ENCODE data around the gene PFN1. TPM values are rescaled to one million over a fixed set of nuclear protein-coding genes. Genes with fewer than 3 reads are reported as not detected.

Gene PFN1
- total and polyA plus RNA-seq, 9 of the 15 experiments (the other 6 are each of a cell fraction or from before 2014, with no cell fraction given): 60.5 to 1,479 (median 456) TPM

DNA sequence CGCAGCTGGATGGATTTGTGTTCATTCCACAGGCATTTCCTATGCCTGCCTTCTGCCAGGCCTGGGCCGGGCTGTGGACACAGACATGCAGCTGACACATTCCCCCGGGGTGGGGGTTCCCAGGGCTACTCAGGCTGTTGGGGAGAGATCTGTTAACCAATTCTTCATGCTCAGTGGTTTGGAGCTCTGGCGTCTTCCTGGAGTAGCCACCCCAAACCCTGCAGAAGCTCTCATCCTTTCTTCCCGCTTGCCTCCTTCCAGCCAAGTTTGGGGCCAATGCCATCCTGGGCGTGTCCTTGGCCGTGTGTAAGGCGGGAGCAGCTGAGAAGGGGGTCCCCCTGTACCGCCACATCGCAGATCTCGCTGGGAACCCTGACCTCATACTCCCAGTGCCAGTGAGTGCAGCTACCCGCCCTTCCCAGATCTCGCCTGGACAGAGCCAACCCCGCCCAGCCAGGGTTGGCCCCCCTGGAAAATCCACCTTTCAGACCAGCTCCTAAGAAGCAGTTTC lies 5.2 kb upstream of the PFN1 start:
- H4K20me1 ChIP-seq (replicated peaks; ENCODE audit: control insufficient read depth, insufficient read depth, low read length): no peaks in the 10 kb centered on the region
- CTCF ChIA-PET (ENCODE audit: low intra/inter-chr PET ratio): no interaction called here
- H3K27me3 ChIP-seq (ENCODE audit: control insufficient read depth in 2 of 2, insufficient read depth in 2 of 2, low read length in 2 of 2): no peaks in the 10 kb centered on the region
- intact Hi-C loops (cut with micrococcal nuclease) (no loop called here), in situ Hi-C loops (cut with MboI) (no loop called here)
- no peaks in the 10 kb centered on the region for H3K9me3 ChIP-seq (replicated peaks; ENCODE audit: control insufficient read depth, insufficient read depth, low read depth, low read length)
- H3K9ac ChIP-seq (ENCODE audit: insufficient read depth in 1 of 2, low read depth in 2 of 2, low read length in 2 of 2): peak overlapping the region in 1 of 2 experiments; percentile 37; a peak in 1 of 4 replicates
- no peak overlapping the region for H2AFZ ChIP-seq (ENCODE audit: low read depth, low read length)
- WGBS (ENCODE audit: insufficient coverage, low coverage, missing lambda C conversion rate): 83% methylated on average over 9 of the region's 14 CpGs
- H3K4me2 ChIP-seq (ENCODE audit: insufficient read depth, low read length): no peak overlapping the region
- FAIRE-seq (no peak), ATAC-seq (no peak), DNase-seq (ENCODE audit: extremely low read depth in 1 of 4, low spot score in 3 of 4) (no peak)
- H3K79me2 ChIP-seq (ENCODE audit: control insufficient read depth, insufficient read depth, low read length): peaks cover 18% of the 10 kb centered on the region
- POLR2A ChIA-PET: interaction anchor here (0.6 to 1.8 kb wide), 5 partner anchors 10 to 221 kb away, joined by 3 to 7 read pairs (median 3); partner anchors contain the start of genes RNF167 and SLC25A11
- H3K9me1 ChIP-seq (ENCODE audit: control insufficient read depth, insufficient read depth, low read length): no peaks in the 10 kb centered on the region
- H3K4me3 ChIP-seq: no peak overlapping the region
- no TSS peak for BruUV-seq (replicated peaks)
- H3K36me3 ChIP-seq (ENCODE audit: control insufficient read depth, insufficient read depth, low read length): no peaks in the 10 kb centered on the region
- H3K4me1 ChIP-seq (replicated peaks in 1 of 2; ENCODE audit: control insufficient read depth in 2 of 2, insufficient read depth in 2 of 2, low read length in 2 of 2): peaks cover 15 to 43% of the 10 kb centered on the region in 2 experiments
- no peak overlapping the region for H3K27ac ChIP-seq (ENCODE audit: extremely low read depth, low read depth, low read length)
- no peak for TF ChIP-seq SRF (CRISPR knock-in tag; IDR thresholded peaks at IDR 0.05)
- TF ChIP-seq ZNF239 (CRISPR knock-in tag; IDR thresholded peaks at IDR 0.05): no peak
- TF ChIP-seq ZNF764 (CRISPR knock-in tag; IDR thresholded peaks at IDR 0.05; ENCODE audit: low read depth): no peak
- TF ChIP-seq, protein P1, sequence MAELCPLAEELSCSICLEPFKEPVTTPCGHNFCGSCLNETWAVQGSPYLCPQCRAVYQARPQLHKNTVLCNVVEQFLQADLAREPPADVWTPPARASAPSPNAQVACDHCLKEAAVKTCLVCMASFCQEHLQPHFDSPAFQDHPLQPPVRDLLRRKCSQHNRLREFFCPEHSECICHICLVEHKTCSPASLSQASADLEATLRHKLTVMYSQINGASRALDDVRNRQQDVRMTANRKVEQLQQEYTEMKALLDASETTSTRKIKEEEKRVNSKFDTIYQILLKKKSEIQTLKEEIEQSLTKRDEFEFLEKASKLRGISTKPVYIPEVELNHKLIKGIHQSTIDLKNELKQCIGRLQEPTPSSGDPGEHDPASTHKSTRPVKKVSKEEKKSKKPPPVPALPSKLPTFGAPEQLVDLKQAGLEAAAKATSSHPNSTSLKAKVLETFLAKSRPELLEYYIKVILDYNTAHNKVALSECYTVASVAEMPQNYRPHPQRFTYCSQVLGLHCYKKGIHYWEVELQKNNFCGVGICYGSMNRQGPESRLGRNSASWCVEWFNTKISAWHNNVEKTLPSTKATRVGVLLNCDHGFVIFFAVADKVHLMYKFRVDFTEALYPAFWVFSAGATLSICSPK (IDR thresholded peaks at IDR 0.05; ENCODE audit: borderline replicate concordance): no peak
- TF ChIP-seq, protein P2, sequence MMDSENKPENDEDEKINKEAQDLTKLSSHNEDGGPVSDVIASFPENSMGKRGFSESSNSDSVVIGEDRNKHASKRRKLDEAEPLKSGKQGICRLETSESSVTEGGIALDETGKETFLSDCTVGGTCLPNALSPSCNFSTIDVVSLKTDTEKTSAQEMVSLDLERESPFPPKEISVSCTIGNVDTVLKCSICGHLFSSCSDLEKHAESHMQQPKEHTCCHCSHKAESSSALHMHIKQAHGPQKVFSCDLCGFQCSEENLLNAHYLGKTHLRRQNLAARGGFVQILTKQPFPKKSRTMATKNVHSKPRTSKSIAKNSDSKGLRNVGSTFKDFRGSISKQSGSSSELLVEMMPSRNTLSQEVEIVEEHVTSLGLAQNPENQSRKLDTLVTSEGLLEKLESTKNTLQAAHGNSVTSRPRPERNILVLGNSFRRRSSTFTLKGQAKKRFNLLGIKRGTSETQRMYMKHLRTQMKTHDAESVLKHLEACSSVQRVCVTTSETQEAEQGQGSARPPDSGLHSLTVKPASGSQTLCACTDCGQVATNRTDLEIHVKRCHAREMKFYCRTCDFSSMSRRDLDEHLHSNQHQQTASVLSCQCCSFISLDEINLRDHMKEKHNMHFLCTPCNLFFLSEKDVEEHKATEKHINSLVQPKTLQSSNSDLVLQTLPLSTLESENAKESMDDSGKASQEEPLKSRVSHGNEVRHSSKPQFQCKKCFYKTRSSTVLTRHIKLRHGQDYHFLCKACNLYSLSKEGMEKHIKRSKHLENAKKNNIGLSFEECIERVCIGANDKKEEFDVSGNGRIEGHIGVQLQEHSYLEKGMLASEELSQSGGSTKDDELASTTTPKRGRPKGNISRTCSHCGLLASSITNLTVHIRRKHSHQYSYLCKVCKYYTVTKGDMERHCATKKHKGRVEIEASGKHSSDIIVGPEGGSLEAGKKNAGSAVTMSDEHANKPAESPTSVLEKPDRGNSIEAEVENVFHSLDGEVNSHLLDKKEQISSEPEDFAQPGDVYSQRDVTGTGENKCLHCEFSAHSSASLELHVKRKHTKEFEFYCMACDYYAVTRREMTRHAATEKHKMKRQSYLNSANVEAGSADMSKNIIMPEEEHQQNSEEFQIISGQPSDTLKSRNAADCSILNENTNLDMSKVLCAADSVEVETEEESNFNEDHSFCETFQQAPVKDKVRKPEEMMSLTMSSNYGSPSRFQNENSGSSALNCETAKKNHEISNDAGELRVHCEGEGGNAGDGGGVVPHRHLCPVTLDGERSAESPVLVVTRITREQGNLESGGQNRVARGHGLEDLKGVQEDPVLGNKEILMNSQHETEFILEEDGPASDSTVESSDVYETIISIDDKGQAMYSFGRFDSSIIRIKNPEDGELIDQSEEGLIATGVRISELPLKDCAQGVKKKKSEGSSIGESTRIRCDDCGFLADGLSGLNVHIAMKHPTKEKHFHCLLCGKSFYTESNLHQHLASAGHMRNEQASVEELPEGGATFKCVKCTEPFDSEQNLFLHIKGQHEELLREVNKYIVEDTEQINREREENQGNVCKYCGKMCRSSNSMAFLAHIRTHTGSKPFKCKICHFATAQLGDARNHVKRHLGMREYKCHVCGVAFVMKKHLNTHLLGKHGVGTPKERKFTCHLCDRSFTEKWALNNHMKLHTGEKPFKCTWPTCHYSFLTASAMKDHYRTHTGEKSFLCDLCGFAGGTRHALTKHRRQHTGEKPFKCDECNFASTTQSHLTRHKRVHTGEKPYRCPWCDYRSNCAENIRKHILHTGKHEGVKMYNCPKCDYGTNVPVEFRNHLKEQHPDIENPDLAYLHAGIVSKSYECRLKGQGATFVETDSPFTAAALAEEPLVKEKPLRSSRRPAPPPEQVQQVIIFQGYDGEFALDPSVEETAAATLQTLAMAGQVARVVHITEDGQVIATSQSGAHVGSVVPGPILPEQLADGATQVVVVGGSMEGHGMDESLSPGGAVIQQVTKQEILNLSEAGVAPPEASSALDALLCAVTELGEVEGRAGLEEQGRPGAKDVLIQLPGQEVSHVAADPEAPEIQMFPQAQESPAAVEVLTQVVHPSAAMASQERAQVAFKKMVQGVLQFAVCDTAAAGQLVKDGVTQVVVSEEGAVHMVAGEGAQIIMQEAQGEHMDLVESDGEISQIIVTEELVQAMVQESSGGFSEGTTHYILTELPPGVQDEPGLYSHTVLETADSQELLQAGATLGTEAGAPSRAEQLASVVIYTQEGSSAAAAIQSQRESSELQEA (IDR thresholded peaks at IDR 0.05; ENCODE audit: low read depth): no peak
- no peak for TF ChIP-seq HDGF (IDR thresholded peaks at IDR 0.05)
- TF ChIP-seq, protein P3, sequence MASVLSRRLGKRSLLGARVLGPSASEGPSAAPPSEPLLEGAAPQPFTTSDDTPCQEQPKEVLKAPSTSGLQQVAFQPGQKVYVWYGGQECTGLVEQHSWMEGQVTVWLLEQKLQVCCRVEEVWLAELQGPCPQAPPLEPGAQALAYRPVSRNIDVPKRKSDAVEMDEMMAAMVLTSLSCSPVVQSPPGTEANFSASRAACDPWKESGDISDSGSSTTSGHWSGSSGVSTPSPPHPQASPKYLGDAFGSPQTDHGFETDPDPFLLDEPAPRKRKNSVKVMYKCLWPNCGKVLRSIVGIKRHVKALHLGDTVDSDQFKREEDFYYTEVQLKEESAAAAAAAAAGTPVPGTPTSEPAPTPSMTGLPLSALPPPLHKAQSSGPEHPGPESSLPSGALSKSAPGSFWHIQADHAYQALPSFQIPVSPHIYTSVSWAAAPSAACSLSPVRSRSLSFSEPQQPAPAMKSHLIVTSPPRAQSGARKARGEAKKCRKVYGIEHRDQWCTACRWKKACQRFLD (CRISPR knock-in tag; IDR thresholded peaks at IDR 0.05): no peak
- no peak for TF ChIP-seq ZNF644 (tag; IDR thresholded peaks at IDR 0.05; ENCODE audit: low read depth)
